CD4-positive, alpha-beta T cell treated with Interleukin-15 for 1 hour (primary cell): ENCODE results near the gene KRTAP12-3.
"Not testable (repeated sequence)": the region's sequence is repeated elsewhere in the genome, so short reads cannot be mapped to it uniquely, and the experiment has no call there.

Experiments
- DNase-seq: peaks from one replicate; pipeline ENCODE4 v3.0.0-alpha.2; 2020

KRTAP12-3 gene

GRCh38 chr21:44686000-44686781 is 28.5 kb downstream of the KRTAP12-3 start:
- DNase-seq, result no peak

- DNase-seq, result no peak
Measured at GRCh38 chr21:44686843-44687561, 29.3 kb downstream of the KRTAP12-3 start.

- DNase-seq, result no peak
Measured at GRCh38 chr21:44687671-44688070, 29.9 kb downstream of the KRTAP12-3 start.

GRCh38 chr21:44689740-44690139 is 32.0 kb downstream of the KRTAP12-3 start:
- not testable (repeated sequence) for DNase-seq

- DNase-seq, result no peak
Measured at GRCh38 chr21:44691686-44692085, 34.0 kb downstream of the KRTAP12-3 start.

GRCh38 chr21:44692798-44693512 is 35.2 kb downstream of the KRTAP12-3 start:
- no peak for DNase-seq

- no peak for DNase-seq
Measured at GRCh38 chr21:44694776-44695175, 37.0 kb downstream of the KRTAP12-3 start.

- DNase-seq, result no peak
Measured at GRCh38 chr21:44695184-44695583, 37.5 kb downstream of the KRTAP12-3 start.

GRCh38 chr21:44695641-44696040 is 37.9 kb downstream of the KRTAP12-3 start:
- DNase-seq, result no peak

- DNase-seq, result no peak
Measured at GRCh38 chr21:44696572-44696971, 38.8 kb downstream of the KRTAP12-3 start.

GRCh38 chr21:44697172-44697810 is 39.6 kb downstream of the KRTAP12-3 start, which contains the start of gene KRTAP10-12:
KRTAP10-12 (plus strand) TSS chr21:44697172; CDS start chr21:44697202, 30 bp downstream.
- DNase-seq, result not testable (repeated sequence)

- no peak for DNase-seq
Measured at GRCh38 chr21:44697811-44698734, 40.3 kb downstream of the KRTAP12-3 start.

GRCh38 chr21:44699502-44700001 is 41.8 kb downstream of the KRTAP12-3 start:
- DNase-seq, result no peak

- no peak for DNase-seq
Measured at GRCh38 chr21:44700101-44701022, 42.6 kb downstream of the KRTAP12-3 start.

GRCh38 chr21:44701023-44701400 is 43.3 kb downstream of the KRTAP12-3 start:
- no peak for DNase-seq

- no peak for DNase-seq
Measured at GRCh38 chr21:44701541-44701940, 43.8 kb downstream of the KRTAP12-3 start.

- no peak for DNase-seq
Measured at GRCh38 chr21:44702111-44702972, 44.6 kb downstream of the KRTAP12-3 start.

- no peak for DNase-seq
Measured at GRCh38 chr21:44702973-44703730, 45.4 kb downstream of the KRTAP12-3 start.
